Measurements from ENCODE around the gene GARIN3.
"Not testable (repeated sequence)": the region's sequence is repeated elsewhere in the genome, so short reads cannot be mapped to it uniquely, and the experiment has no call there.

GARIN3 gene

GRCh38 chr5:157166214-157167213 is at the start of gene GARIN3:
TSS of gene GARIN3 (minus strand) at chr5:157166264. CDS start at chr5:157166168, 96 bp downstream.
- DNase-seq: no peak

DNA sequence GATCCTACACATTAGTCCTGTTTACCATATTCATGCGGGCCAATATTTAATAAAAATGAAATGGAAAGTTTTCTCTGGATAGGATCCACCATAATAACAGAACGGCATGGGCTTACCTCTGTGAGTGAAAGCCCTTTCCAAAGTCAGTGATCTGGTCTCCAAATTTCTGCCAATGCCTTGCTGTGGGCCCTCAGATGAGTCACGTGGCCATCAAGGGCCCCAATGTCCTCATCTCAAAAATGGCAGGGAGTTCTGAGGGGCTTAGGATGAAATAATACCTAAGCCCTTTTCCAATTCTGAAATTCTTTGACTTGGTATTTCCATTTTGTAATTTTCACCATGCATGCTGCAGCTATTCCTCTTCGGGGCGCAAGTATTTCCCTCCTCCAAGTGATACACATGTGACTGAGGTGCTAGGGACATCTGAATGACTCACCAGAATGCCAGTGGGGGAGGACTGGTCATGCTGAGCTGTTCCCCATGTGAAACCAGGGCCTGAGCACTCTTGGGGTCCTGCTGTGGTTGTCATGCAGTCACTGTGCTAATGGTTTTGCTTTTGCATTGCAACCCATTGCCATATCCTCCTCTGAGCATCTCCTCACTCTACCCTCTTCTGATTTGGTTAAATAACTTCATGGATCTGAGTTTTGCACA is 49.6 kb upstream of the GARIN3 start:
- no peak for DNase-seq

DNA sequence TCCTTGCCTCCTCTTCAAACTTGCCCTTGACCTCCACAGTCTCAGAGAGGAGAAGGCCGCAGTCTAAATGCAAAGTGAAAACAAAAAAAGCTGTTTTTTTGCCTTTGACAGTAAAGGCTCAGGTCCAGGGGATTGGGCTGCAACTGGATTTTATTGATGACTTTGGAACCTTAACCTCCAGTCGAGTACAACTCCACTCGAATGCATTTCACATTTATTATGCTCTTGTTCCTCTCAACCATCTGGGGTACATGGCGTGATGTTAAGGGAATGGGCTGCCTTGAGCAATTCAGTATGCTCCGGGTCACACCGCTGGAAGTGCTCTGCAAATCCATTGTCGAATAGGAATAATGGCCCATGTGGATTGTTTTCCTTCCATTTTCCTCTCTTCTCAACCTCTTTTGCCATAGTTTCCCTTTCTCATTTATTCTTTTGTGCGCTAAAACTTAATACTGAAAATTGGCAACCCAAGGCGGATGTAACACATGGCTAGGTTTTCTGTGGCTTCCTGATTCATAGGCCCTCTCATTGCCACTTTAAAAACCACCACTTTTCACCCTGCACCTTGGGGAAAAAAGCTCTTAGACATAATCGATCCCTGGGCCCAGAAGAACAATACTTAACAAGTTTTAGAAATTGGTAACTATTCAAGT is 48.9 kb upstream of the GARIN3 start:
- no peak for DNase-seq

GRCh38 chr5:157214415-157214814 is 48.4 kb upstream of the GARIN3 start:
- DNase-seq: no peak

DNA sequence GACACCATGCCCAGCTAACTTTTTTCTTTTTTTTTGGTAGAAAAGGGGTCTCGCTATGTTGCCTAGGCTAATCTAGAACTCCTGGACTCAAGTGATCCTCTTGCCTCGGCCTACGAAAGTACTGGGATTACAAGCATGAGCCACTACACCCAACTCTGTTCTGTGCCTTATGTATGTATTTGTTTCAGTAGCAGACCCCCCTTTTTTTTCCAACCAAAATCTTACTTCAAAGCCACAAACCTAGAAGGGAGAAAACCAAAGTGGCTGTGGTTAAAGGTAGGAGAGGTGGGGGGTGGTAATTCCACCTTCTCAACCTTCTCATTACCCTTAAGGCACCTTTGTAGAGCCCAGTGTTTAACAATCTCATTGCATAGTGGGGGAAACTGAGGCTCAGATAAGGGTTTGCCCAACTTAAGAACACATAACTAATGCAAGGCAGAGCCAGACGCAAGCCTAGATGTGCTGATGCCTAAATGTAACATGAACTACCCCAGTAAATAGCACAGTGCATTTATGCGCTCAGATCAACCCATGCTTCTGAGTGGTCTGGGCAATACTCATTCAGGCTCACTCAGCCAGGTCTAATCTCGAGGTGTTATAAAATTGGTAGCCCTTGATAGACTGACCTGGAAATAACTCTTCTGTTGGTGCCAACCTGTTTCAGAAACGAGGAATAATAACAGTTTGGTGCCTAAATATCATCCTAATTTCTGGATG is 47.6 kb upstream of the GARIN3 start:
- DNase-seq: no peak

DNA sequence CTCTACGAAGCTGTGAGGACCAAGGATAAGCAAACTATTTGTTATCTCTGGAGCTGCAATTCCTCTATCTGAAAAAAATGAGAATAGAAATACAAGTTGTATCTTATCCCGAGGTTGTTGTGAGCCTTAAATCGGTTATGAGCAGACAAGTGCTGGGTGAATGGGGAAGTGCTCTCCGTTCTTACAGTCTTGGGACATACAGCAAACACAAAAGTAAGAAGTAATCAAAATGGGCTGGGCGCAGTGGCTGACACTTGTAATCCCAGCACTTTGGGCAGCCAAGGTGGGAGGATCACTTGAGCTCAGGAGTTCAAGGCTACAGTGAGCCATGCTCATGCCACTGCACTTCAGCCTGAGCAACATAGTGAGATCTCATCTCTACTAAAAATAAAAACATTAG is 46.2 kb upstream of the GARIN3 start:
- no peak for DNase-seq

GRCh38 chr5:157210652-157211051 is 44.6 kb upstream of the GARIN3 start:
- DNase-seq: not testable (repeated sequence)

DNA sequence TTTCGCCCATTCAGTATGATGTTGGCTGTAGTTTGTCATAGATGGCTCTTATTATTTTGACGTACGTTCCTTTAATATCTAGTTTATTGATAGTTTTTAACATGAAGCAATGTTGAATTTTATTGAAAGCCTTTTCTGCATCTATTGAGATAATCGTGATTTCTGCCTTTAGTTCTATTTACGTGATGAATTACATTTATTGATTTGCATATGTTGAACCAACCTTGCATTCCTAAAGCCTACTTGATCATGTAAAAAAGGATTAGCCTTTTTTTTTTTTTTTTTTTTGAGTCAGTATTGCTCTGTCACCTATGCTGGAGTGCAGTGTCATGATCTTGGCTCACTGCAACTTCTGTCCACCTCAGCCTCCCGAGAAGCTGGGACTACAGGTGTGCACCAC is 39.6 kb upstream of the GARIN3 start:
- no peak for DNase-seq

GRCh38 chr5:157204765-157205164 is 38.7 kb upstream of the GARIN3 start:
- no peak for DNase-seq

DNA sequence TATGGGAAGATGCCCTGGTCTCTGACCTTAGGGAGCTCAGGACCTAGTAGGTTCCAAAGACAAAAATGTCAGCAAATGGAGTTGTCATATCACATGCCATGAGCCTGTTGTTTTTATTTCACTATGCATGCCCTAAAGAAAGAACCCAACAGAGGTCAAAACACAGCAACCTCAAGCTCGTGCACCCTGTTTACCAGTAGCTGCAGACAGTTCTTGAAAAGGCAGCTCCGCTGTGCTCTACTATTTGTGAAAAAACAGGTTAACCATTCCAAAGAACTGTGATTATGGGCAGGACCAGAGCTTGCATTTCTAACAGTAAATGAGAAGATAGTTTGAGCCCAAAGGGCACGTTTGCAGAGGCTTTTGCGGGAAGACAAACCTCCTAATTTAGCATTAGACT is 37.4 kb upstream of the GARIN3 start:
- no peak for DNase-seq

DNA sequence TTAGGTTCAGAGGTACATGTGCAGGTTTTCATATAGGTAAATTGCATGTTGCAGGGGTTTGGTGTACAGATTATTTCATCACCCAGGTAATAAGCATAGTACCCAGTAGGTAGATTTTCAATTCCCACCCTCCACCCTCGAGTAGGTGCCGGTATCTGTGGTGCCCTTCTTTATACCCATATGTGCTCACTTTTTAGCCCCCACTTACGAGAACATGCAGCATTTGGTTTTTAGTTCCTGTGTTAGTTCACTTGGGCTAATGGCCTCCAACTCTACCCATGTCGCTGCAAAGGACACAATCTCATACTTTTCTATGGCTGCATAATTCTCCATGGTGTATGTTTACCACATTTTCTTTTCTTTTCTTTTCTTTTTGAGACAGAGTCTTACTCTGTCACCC is 35.8 kb upstream of the GARIN3 start:
- DNase-seq: no peak

DNA sequence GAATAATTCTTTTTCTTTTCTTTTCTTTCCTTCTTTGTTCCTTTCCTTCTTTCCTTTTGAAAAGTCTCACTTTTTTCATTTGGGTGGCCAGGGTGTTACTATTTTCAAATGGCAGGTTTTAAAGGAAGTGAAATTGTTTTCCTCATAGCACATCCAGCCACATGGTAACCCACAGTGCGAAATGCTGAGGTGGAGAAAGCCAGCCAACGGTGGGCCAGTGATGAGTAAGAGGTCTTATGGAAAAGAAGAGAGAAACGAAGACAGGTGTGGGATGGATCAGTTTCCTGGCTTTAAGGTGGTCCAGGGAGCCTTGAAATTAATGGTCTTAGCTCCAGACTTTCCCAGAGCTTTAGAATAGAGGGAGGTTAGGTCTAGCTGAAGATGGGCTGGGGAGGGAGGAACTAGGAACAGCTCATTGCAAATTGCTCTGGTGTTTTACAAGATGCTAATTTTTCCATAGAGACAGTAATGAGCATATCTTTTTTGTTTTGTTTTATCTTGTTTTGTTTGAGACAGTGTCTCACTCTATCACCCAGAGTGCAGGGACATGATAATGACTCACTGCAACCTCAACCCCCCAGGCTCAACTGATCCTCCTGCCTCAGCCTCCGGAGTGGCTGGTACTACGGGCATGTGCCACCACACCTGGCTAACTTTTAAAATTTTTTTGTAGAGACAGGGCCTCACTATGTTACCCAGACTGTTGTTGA is 32.4 kb upstream of the GARIN3 start:
- DNase-seq: peak; percentile 59 to 67

DNA sequence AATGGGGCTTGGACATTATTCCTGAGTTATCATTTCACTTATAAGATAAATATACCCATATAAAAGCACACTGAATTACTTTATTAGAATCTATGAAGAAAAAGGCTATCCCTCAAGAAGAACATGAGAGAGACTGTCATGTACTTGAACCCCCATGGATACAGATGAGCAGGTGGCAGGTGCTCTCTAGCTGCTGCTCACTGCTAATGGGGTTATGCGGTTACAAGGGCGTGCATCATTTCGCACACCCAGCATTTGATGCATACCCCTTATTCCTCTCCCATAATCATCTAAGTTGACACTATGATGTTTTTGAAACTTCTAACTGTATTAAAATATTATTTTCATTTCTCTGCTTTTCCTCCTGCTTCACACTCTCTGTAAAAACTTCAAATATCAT is 31.0 kb upstream of the GARIN3 start:
- DNase-seq: no peak

- no peak for DNase-seq
These were observed 30.0 kb upstream of the GARIN3 start for GRCh38 chr5:157196045-157196444.

DNA sequence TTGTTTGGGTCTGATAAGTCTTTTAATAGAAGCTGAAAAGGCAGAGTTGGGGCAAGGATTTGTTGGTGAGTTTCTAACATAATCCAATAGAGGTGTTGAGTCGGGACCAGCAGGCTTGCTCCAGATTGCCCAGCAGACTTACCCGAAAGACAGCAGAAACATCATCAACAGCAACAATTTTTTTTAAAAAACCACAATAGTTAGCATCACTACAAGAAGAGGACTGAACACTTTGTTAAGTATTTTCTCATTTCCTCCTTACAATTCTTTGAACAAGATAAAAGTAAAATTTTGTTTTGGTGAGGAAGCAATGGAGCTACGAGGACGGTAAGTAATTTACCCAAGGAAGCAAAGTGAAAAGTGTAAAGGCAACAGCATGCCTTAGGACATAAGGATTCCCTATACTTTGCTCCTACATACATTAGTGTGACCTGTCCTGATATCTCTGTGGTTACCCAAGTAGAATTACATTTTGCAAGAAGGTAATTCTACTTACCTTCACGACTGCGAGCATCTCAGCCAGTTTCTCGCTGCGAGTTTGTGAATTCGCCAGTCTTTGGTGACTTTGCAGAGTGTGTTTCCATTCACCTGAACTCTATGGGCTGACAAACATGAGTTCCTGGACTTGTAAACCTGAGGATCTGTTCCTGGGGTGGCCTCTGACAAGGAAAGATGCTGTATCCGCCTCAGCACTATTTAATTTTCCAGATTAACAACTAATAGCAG is 27.8 kb upstream of the GARIN3 start:
- no peak for DNase-seq

DNA sequence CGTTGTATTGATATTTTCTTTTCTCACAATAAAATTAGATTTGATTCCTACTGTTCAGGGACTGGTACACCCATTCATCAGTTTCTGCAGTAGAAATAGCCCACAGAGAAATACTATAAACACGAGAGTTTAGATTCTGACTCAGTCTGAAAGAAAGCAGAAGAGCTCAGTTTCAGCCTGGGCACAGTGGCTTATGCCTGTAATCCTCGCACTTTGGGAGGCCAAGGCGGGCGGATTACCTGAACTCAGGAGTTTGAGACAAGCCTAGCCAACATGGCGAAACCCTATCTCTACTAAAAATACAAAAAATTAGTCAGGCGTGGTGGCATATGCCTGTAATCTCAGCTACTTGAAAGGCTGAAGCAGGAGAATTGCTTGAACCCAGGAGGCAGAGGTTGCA is 23.2 kb upstream of the GARIN3 start:
- no peak for DNase-seq

GRCh38 chr5:157188270-157188669 is 22.2 kb upstream of the GARIN3 start:
- DNase-seq: no peak

DNA sequence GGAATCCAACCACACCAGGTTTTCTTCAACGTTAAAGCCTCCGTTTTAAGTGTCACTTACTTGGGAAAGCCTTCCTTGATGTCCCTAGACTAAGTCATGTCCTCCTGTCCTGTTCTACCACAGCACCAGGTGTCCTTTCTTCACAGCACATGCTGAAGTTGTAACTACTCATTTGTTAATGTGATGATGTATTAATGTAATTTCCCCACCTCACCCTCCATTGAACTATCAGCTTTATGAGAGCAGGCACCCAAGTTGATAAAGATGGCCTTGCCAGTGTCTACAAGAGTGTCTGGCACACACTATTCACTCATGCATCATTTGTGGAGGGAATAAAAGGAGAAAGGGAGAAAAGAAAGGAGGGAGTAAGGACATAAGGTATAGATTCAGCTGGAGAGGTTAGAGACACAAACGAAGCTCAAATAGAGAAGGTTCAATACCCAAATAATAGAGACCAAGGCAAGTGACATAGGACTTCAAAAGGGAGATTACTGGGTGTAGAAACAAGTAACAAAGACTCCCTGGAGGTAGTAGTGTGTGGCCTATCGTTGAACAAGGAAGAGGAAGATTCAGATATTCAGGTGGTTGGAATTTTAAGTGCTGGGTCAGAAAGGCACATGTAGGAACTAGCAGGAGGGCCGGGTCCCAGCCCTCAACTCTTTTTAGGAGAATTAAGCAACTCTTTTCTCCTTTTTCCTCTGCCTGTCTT is 21.1 kb upstream of the GARIN3 start:
- DNase-seq: no peak

GRCh38 chr5:157186309-157187045 is 20.4 kb upstream of the GARIN3 start:
- DNase-seq: no peak

GRCh38 chr5:157185122-157185521 is 19.1 kb upstream of the GARIN3 start:
- not testable (repeated sequence) for DNase-seq

Data from activated CD4-positive, alpha-beta T cell treated with anti-CD3 and anti-CD28 coated beads for 4 hours (primary cell).